GM21447 (cell line): Measurements from ENCODE around the gene PTH1R.

Experiments used
- ATAC-seq: cut with Tn5 transposase; IDR thresholded peaks from one replicate; pipeline ENCODE4 v1.9.1; 2021; ENCODE audit not compliant: unreplicated experiment

The PTH1R gene

GRCh38 chr3:46877406-46878125 lies at the start of gene PTH1R:
Gene PTH1R (plus strand): TSS chr3:46877721. CDS start chr3:46883560, 5,839 bp downstream.
- ATAC-seq, result no peak

- no peak for ATAC-seq
These were observed 47.8 kb upstream of the PTH1R start for GRCh38 chr3:46829699-46830208.

GRCh38 chr3:46830801-46831200 lies 46.7 kb upstream of the PTH1R start:
- no peak for ATAC-seq

- ATAC-seq, result no peak
These were observed 46.2 kb upstream of the PTH1R start for GRCh38 chr3:46831316-46831715.

GRCh38 chr3:46831841-46832240 lies 45.7 kb upstream of the PTH1R start:
- no peak for ATAC-seq

GRCh38 chr3:46833346-46834300 lies 43.9 kb upstream of the PTH1R start:
- ATAC-seq, result no peak

- ATAC-seq, result no peak
These were observed 42.5 kb upstream of the PTH1R start for GRCh38 chr3:46835054-46835453.

- ATAC-seq, result no peak
These were observed 42.0 kb upstream of the PTH1R start for GRCh38 chr3:46835491-46835890.

- ATAC-seq, result no peak
These were observed 39.2 kb upstream of the PTH1R start for GRCh38 chr3:46838301-46838700.

GRCh38 chr3:46840491-46840890 lies 37.0 kb upstream of the PTH1R start:
- ATAC-seq, result no peak

GRCh38 chr3:46843508-46843907 lies 34.0 kb upstream of the PTH1R start:
- no peak for ATAC-seq

- no peak for ATAC-seq
These were observed 33.1 kb upstream of the PTH1R start for GRCh38 chr3:46844397-46844796.

GRCh38 chr3:46844881-46845312 lies 32.6 kb upstream of the PTH1R start:
- no peak for ATAC-seq

GRCh38 chr3:46845397-46845859 lies 32.1 kb upstream of the PTH1R start:
- ATAC-seq, result peak; percentile 49

GRCh38 chr3:46845860-46846623 lies 31.5 kb upstream of the PTH1R start:
- peak; percentile 53 for ATAC-seq

GRCh38 chr3:46846624-46847542 lies 30.6 kb upstream of the PTH1R start:
- ATAC-seq, result no peak

- no peak for ATAC-seq
These were observed 29.8 kb upstream of the PTH1R start for GRCh38 chr3:46847744-46848143.

GRCh38 chr3:46848271-46849044 lies 29.1 kb upstream of the PTH1R start:
- ATAC-seq, result no peak

GRCh38 chr3:46849045-46849631 lies 28.4 kb upstream of the PTH1R start:
- no peak for ATAC-seq
